Loucy (cell line): ENCODE data around the gene TKT.

Experiments
- EZH2phosphoT487 ChIP-seq: fragments of 200-600 bp; IDR thresholded peaks from 2 replicates; pipeline ENCODE4 v1.6.1; 2018; ENCODE audit warnings: antibody characterized with exemption, mild to moderate bottlenecking, moderate library complexity, borderline replicate concordance
- TF ChIP-seq, protein P1 (sequence below): fragments of 200-600 bp; sonication (generic); conservative IDR thresholded peaks from 2 replicates; pipeline ENCODE4 v1.5.1; 2014; ENCODE audit warnings: mild to moderate bottlenecking, antibody characterized with exemption, low read length

DNA sequence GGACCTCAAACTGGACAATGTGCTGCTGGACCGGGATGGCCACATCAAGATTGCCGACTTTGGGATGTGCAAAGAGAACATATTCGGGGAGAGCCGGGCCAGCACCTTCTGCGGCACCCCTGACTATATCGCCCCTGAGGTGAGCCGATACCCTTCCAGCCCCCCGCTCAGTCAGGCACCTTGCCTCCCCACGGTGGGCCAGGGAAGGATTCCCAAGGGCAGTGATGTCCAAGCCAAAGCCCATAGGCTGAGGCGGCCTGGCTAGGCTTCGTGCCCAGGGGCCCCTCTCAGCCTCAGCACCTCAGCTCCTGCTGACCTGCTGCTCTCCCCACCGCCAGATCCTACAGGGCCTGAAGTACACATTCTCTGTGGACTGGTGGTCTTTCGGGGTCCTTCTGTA is 67.1 kb downstream of the TKT start:
- TF ChIP-seq, protein P1, sequence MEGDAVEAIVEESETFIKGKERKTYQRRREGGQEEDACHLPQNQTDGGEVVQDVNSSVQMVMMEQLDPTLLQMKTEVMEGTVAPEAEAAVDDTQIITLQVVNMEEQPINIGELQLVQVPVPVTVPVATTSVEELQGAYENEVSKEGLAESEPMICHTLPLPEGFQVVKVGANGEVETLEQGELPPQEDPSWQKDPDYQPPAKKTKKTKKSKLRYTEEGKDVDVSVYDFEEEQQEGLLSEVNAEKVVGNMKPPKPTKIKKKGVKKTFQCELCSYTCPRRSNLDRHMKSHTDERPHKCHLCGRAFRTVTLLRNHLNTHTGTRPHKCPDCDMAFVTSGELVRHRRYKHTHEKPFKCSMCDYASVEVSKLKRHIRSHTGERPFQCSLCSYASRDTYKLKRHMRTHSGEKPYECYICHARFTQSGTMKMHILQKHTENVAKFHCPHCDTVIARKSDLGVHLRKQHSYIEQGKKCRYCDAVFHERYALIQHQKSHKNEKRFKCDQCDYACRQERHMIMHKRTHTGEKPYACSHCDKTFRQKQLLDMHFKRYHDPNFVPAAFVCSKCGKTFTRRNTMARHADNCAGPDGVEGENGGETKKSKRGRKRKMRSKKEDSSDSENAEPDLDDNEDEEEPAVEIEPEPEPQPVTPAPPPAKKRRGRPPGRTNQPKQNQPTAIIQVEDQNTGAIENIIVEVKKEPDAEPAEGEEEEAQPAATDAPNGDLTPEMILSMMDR, result no peak
- TF ChIP-seq EZH2phosphoT487, result no peak
